GM23338 (cell line): ENCODE data around the gene RHO. TPM values are rescaled to one million over a fixed set of nuclear protein-coding genes. Genes with fewer than 3 reads are reported as not detected.

Source experiments
- ATAC-seq: fragments of 200-7000 bp; cut with Tn5 transposase; 3 replicates; pipeline ENCODE4 v1.9.1; 2020
- DNase-seq: peaks from one replicate; pipeline ENCODE4 v3.0.0-alpha.2; 2015; ENCODE audit warnings: low spot score
- H2AFZ ChIP-seq: fragments of 200-600 bp; sonication (generic); 2 replicates; pipeline ENCODE4 v1.8.0; 2016; ENCODE audit warnings: antibody characterized with exemption, mild to moderate bottlenecking, moderate library complexity
- H3F3A ChIP-seq: fragments of 200-600 bp; sonication (generic); replicated peaks from 2 replicates; pipeline ENCODE4 v1.8.0; 2017; ENCODE audit warnings: antibody characterized with exemption, mixed run types, low read depth
- H3K27ac ChIP-seq: fragments of 200-600 bp; sonication (generic); 2 replicates; pipeline ENCODE4 v1.6.1; 2016; ENCODE audit warnings: low read depth
- H3K27me3 ChIP-seq: fragments of 200-600 bp; sonication (generic); 2 replicates; pipeline ENCODE4 v1.8.0; 2016; ENCODE audit warnings: mild to moderate bottlenecking, mixed run types, moderate library complexity; ENCODE audit not compliant: insufficient read depth
- H3K36me3 ChIP-seq: fragments of 200-600 bp; sonication (generic); 2 replicates; pipeline ENCODE4 v1.8.0; 2016; ENCODE audit warnings: mild to moderate bottlenecking; ENCODE audit not compliant: insufficient read depth
- H3K4me1 ChIP-seq: fragments of 200-600 bp; sonication (generic); 2 replicates; pipeline ENCODE4 v1.8.0; 2016; ENCODE audit warnings: mild to moderate bottlenecking, moderate library complexity; ENCODE audit not compliant: insufficient read depth
- H3K4me2 ChIP-seq: fragments of 200-600 bp; sonication (generic); 2 replicates; pipeline ENCODE4 v1.7.1; 2017; ENCODE audit warnings: mixed run types
- H3K4me3 ChIP-seq: fragments of 200-600 bp; sonication (generic); 2 replicates; pipeline ENCODE4 v1.6.1; 2016; ENCODE audit warnings: mixed run types
- H3K79me2 ChIP-seq: fragments of 200-600 bp; sonication (generic); replicated peaks from 2 replicates; pipeline ENCODE4 v1.8.0; 2017; ENCODE audit warnings: mild to moderate bottlenecking; ENCODE audit not compliant: insufficient read depth
- H3K9me2 ChIP-seq: fragments of 200-600 bp; sonication (generic); 2 replicates; pipeline ENCODE4 v1.8.0; 2017; ENCODE audit not compliant: insufficient read depth
- H4K20me1 ChIP-seq: fragments of 200-600 bp; sonication (generic); replicated peaks from 2 replicates; pipeline ENCODE4 v1.8.0; 2017; ENCODE audit warnings: mild to moderate bottlenecking; ENCODE audit not compliant: insufficient read depth
- H3K27ac Mint-ChIP-seq: 2 replicates; pipeline ENCODE4 v1.8.0; 2020; ENCODE audit warnings: inconsistent platforms, mild to moderate bottlenecking, moderate library complexity, mixed read lengths
- H3K27me3 Mint-ChIP-seq: 3 replicates; pipeline ENCODE4 v1.8.0; 2022; ENCODE audit warnings: low read depth, mild to moderate bottlenecking, moderate library complexity, mixed read lengths, inconsistent platforms; ENCODE audit not compliant: insufficient read depth, poor library complexity
- H3K36me3 Mint-ChIP-seq: 3 replicates; pipeline ENCODE4 v1.8.0; 2021; ENCODE audit warnings: low read depth, mild to moderate bottlenecking, inconsistent platforms, moderate library complexity, mixed read lengths
- H3K4me1 Mint-ChIP-seq: 3 replicates; pipeline ENCODE4 v1.8.0; 2020; ENCODE audit warnings: mild to moderate bottlenecking, inconsistent platforms, mixed read lengths
- H3K4me3 Mint-ChIP-seq: 3 replicates; pipeline ENCODE4 v1.8.0; 2021; ENCODE audit warnings: moderate library complexity, mild to moderate bottlenecking, inconsistent platforms, mixed read lengths
- H3K9me3 Mint-ChIP-seq: 3 replicates; pipeline ENCODE4 v1.8.0; 2020; ENCODE audit warnings: moderate library complexity, mild to moderate bottlenecking, inconsistent platforms, mixed read lengths
- EZH2 ChIP-seq: fragments of 200-600 bp; sonication (generic); IDR thresholded peaks from one replicate; pipeline ENCODE4 v1.8.0; 2017; ENCODE audit warnings: antibody characterized with exemption, mild to moderate bottlenecking, low read depth; ENCODE audit not compliant: unreplicated experiment
- EZH2phosphoT487 ChIP-seq: fragments of 200-600 bp; sonication (generic); IDR thresholded peaks from one replicate; pipeline ENCODE4 v1.8.1; 2018; ENCODE audit warnings: antibody characterized with exemption; ENCODE audit not compliant: unreplicated experiment
- JUNB ChIP-seq: IDR thresholded peaks from one replicate; pipeline ENCODE4 v1.6.1; 2016; ENCODE audit warnings: antibody characterized with exemption; ENCODE audit not compliant: unreplicated experiment
- NANOG ChIP-seq: IDR thresholded peaks from 2 replicates; pipeline ENCODE4 v1.6.1; 2016; ENCODE audit warnings: antibody characterized with exemption, borderline replicate concordance
- POLR2AphosphoS5 ChIP-seq: IDR thresholded peaks from 2 replicates; pipeline ENCODE4 v1.6.1; 2016; ENCODE audit warnings: antibody characterized with exemption, low read depth
- STAT1 ChIP-seq: IDR thresholded peaks from one replicate; pipeline ENCODE4 v1.6.1; 2016; ENCODE audit warnings: antibody characterized with exemption; ENCODE audit not compliant: unreplicated experiment
- ZNF331 ChIP-seq: fragments of 250-450 bp; sonication (Bioruptor Pico); IDR thresholded peaks from 2 replicates; pipeline ENCODE4 v1.5.0; 2020; ENCODE audit warnings: low read depth, mild to moderate bottlenecking, moderate library complexity
- polyA plus RNA-seq: library from polyadenylated mRNA; unstranded; fragments of >200 nt; fragmentation: Nextera tagmentation; extraction: Ambion mirVana; gene quantifications from 2 replicates; pipeline ENCODE4 v1.2.1, GENCODE V29; 2016
- total RNA-seq: library from RNA; depleted of rRNA; stranded (reverse); fragments of >200 nt; shearing (Covaris generic); gene quantifications from 2 replicates; pipeline ENCODE4 v1.2.3, GENCODE V29; 2014
- TF ChIP-seq, protein P1 (sequence below), 2 experiments: fragments of 200-600 bp in 1 of 2; sonication (generic) in 1 of 2; conservative IDR thresholded peaks; 2 replicates each; pipeline versions ENCODE4 v1.5.1 to v1.6.1; 2016 to 2017; ENCODE audit warnings: antibody characterized with exemption in 2 of 2, low read depth in 2 of 2, mild to moderate bottlenecking in 2 of 2, moderate library complexity in 1 of 2
- TF ChIP-seq, protein P2 (sequence below): IDR thresholded peaks from 2 replicates; pipeline ENCODE4 v1.6.1; 2016; ENCODE audit warnings: antibody characterized with exemption
- TF ChIP-seq, protein P3 (sequence below): fragments of 250-450 bp; sonication (Bioruptor Pico); IDR thresholded peaks from 2 replicates; pipeline ENCODE4 v1.5.0; 2020; ENCODE audit warnings: mild to moderate bottlenecking, moderate library complexity
- TF ChIP-seq, protein P4 (sequence below): IDR thresholded peaks from one replicate; pipeline ENCODE4 v1.6.1; 2018; ENCODE audit warnings: antibody characterized with exemption; ENCODE audit not compliant: unreplicated experiment

The RHO gene
- total and polyA plus RNA-seq, 2 experiments from 2014 or later = not detected

DNA sequence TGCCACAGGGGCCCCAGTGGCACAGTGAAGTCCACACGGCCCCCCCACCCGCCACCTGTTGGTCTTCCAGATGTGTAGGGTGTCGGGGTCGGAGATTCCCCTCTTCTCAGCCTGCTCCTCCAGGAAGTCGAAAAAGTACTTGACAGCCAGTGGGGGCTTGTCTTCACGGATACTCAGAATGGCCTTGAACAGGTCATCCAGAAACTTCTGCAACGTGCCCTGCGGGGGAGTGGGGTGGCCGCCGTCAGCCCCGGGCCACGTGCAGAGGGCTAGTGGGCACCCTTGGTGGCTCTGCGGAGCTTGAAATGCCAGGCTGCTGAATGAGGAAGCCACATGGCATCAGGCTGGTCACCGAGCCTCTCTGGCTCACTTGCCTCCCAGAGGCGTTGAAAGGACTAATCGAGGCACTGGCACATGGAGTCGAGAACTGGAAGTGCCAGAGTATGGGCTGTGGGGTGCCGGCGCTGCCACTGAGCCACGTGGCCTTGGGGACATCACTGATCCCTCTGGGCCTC, 31.2 kb downstream of the RHO start:
- Mint-ChIP-seq H3K27me3 (peaks cover 12% of the 10 kb centered on the region), H3K27ac (no peak overlapping the region), H3K4me3 (no peak overlapping the region), H3K36me3 (peaks cover 4% of the 10 kb centered on the region; the same call in 1 of the 3 replicates), H3K9me3 (no peaks in the 10 kb centered on the region), H3K4me1 (peaks cover 29% of the 10 kb centered on the region)
- Histone ChIP-seq H3K79me2 (no peaks in the 10 kb centered on the region), H3K4me1 (peaks cover 13% of the 10 kb centered on the region; the same call in 1 of the 2 replicates), H4K20me1 (no peaks in the 10 kb centered on the region), H3K36me3 (no peaks in the 10 kb centered on the region), H3K27ac (no peak overlapping the region), H3K4me2 (no peak overlapping the region), H3K9me2 (no peaks in the 10 kb centered on the region), H3F3A (no peaks in the 10 kb centered on the region), H2AFZ (no peak overlapping the region), H3K27me3 (no peaks in the 10 kb centered on the region), H3K4me3 (no peak overlapping the region)
- ATAC-seq (no peak), DNase-seq (no peak)
- TF ChIP-seq, protein P1, sequence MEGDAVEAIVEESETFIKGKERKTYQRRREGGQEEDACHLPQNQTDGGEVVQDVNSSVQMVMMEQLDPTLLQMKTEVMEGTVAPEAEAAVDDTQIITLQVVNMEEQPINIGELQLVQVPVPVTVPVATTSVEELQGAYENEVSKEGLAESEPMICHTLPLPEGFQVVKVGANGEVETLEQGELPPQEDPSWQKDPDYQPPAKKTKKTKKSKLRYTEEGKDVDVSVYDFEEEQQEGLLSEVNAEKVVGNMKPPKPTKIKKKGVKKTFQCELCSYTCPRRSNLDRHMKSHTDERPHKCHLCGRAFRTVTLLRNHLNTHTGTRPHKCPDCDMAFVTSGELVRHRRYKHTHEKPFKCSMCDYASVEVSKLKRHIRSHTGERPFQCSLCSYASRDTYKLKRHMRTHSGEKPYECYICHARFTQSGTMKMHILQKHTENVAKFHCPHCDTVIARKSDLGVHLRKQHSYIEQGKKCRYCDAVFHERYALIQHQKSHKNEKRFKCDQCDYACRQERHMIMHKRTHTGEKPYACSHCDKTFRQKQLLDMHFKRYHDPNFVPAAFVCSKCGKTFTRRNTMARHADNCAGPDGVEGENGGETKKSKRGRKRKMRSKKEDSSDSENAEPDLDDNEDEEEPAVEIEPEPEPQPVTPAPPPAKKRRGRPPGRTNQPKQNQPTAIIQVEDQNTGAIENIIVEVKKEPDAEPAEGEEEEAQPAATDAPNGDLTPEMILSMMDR (conservative IDR thresholded peaks at IDR 0.05; ENCODE audit: low read depth in 2 of 2) = no peak
- TF ChIP-seq ZNF331 (CRISPR knock-in tag) = no peak
- no peak for TF ChIP-seq EZH2
- no peak for TF ChIP-seq NANOG
- TF ChIP-seq, protein P2, sequence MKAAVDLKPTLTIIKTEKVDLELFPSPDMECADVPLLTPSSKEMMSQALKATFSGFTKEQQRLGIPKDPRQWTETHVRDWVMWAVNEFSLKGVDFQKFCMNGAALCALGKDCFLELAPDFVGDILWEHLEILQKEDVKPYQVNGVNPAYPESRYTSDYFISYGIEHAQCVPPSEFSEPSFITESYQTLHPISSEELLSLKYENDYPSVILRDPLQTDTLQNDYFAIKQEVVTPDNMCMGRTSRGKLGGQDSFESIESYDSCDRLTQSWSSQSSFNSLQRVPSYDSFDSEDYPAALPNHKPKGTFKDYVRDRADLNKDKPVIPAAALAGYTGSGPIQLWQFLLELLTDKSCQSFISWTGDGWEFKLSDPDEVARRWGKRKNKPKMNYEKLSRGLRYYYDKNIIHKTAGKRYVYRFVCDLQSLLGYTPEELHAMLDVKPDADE = no peak
- TF ChIP-seq, protein P3, sequence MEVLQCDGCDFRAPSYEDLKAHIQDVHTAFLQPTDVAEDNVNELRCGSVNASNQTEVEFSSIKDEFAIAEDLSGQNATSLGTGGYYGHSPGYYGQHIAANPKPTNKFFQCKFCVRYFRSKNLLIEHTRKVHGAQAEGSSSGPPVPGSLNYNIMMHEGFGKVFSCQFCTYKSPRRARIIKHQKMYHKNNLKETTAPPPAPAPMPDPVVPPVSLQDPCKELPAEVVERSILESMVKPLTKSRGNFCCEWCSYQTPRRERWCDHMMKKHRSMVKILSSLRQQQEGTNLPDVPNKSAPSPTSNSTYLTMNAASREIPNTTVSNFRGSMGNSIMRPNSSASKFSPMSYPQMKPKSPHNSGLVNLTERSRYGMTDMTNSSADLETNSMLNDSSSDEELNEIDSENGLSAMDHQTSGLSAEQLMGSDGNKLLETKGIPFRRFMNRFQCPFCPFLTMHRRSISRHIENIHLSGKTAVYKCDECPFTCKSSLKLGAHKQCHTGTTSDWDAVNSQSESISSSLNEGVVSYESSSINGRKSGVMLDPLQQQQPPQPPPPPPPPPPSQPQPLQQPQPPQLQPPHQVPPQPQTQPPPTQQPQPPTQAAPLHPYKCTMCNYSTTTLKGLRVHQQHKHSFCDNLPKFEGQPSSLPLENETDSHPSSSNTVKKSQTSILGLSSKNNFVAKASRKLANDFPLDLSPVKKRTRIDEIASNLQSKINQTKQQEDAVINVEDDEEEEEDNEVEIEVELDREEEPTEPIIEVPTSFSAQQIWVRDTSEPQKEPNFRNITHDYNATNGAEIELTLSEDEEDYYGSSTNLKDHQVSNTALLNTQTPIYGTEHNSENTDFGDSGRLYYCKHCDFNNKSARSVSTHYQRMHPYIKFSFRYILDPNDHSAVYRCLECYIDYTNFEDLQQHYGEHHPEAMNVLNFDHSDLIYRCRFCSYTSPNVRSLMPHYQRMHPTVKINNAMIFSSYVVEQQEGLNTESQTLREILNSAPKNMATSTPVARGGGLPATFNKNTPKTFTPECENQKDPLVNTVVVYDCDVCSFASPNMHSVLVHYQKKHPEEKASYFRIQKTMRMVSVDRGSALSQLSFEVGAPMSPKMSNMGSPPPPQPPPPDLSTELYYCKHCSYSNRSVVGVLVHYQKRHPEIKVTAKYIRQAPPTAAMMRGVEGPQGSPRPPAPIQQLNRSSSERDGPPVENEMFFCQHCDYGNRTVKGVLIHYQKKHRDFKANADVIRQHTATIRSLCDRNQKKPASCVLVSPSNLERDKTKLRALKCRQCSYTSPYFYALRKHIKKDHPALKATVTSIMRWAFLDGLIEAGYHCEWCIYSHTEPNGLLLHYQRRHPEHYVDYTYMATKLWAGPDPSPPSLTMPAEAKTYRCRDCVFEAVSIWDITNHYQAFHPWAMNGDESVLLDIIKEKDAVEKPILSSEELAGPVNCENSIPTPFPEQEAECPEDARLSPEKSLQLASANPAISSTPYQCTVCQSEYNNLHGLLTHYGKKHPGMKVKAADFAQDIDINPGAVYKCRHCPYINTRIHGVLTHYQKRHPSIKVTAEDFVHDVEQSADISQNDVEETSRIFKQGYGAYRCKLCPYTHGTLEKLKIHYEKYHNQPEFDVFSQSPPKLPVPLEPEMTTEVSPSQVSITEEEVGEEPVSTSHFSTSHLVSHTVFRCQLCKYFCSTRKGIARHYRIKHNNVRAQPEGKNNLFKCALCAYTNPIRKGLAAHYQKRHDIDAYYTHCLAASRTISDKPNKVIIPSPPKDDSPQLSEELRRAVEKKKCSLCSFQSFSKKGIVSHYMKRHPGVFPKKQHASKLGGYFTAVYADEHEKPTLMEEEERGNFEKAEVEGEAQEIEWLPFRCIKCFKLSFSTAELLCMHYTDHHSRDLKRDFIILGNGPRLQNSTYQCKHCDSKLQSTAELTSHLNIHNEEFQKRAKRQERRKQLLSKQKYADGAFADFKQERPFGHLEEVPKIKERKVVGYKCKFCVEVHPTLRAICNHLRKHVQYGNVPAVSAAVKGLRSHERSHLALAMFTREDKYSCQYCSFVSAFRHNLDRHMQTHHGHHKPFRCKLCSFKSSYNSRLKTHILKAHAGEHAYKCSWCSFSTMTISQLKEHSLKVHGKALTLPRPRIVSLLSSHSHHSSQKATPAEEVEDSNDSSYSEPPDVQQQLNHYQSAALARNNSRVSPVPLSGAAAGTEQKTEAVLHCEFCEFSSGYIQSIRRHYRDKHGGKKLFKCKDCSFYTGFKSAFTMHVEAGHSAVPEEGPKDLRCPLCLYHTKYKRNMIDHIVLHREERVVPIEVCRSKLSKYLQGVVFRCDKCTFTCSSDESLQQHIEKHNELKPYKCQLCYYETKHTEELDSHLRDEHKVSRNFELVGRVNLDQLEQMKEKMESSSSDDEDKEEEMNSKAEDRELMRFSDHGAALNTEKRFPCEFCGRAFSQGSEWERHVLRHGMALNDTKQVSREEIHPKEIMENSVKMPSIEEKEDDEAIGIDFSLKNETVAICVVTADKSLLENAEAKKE = no peak
- TF ChIP-seq STAT1 = no peak
- no peak for TF ChIP-seq POLR2AphosphoS5
- TF ChIP-seq EZH2phosphoT487 = no peak
- TF ChIP-seq JUNB = no peak
- TF ChIP-seq, protein P4, sequence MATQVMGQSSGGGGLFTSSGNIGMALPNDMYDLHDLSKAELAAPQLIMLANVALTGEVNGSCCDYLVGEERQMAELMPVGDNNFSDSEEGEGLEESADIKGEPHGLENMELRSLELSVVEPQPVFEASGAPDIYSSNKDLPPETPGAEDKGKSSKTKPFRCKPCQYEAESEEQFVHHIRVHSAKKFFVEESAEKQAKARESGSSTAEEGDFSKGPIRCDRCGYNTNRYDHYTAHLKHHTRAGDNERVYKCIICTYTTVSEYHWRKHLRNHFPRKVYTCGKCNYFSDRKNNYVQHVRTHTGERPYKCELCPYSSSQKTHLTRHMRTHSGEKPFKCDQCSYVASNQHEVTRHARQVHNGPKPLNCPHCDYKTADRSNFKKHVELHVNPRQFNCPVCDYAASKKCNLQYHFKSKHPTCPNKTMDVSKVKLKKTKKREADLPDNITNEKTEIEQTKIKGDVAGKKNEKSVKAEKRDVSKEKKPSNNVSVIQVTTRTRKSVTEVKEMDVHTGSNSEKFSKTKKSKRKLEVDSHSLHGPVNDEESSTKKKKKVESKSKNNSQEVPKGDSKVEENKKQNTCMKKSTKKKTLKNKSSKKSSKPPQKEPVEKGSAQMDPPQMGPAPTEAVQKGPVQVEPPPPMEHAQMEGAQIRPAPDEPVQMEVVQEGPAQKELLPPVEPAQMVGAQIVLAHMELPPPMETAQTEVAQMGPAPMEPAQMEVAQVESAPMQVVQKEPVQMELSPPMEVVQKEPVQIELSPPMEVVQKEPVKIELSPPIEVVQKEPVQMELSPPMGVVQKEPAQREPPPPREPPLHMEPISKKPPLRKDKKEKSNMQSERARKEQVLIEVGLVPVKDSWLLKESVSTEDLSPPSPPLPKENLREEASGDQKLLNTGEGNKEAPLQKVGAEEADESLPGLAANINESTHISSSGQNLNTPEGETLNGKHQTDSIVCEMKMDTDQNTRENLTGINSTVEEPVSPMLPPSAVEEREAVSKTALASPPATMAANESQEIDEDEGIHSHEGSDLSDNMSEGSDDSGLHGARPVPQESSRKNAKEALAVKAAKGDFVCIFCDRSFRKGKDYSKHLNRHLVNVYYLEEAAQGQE = no peak
